ENCODE results near the gene GPR152. TPM values are rescaled to one million over a fixed set of nuclear protein-coding genes. Genes with fewer than 3 reads are reported as not detected.

Gene GPR152
- total RNA-seq, 1 experiment from 2014 or later = not detected

DNA sequence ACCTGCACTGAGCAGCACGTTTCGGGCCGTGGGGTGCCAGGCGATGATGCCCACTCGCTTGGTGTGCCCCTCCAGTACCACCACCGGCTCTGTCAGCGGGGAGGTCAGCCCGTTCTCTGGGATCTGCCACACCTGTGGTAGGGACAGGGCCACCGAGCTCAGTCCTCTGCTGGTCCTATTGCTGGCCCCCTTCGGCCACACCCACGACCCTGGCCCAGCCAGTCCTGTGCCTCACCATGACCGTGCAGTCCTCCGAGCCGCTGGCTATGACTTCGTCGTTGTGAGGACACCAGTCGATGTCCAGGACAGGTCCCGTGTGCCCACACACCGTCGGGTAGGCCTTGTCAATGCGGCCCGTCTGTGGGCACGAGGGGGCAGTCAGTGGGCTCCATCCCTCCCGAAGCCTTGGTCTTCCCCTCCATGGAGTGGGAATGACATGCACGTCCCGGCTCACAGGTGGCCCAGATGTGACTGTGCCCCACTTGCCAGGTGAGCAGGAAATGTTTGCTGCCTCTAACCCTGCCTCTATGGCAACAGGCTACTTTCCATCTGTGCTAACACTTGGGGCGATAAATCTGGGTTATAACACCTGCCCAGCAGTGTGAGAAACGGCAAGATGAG, 10.7 kb downstream of the GPR152 start:
- Histone ChIP-seq H3K4me2 (ENCODE audit: insufficient read depth, insufficient read length, low read length) (peak overlapping the region; percentile 79), H3K79me2 (ENCODE audit: insufficient read depth, low read length) (no peaks in the 10 kb centered on the region), H4K20me1 (ENCODE audit: control insufficient read depth, insufficient read depth, insufficient read length) (no peaks in the 10 kb centered on the region), H4K8ac (replicated peaks; ENCODE audit: insufficient read length, low read depth, low read length) (no peak overlapping the region), H3K14ac (ENCODE audit: insufficient read depth, low read length) (no peak overlapping the region), H3K27me3 (ENCODE audit: insufficient read depth, low read length) (no peaks in the 10 kb centered on the region), H3K23ac (ENCODE audit: insufficient read length, low read depth, low read length) (no peak overlapping the region), H2BK5ac (ENCODE audit: insufficient read length, low read length) (no peak overlapping the region), H2BK15ac (ENCODE audit: low read depth, low read length) (no peak overlapping the region), H2BK120ac (ENCODE audit: low read depth, low read length, poor library complexity, severe bottlenecking) (no peak overlapping the region), H2AK5ac (ENCODE audit: insufficient read length, low read length) (no peak overlapping the region), H3K9me3 (ENCODE audit: control insufficient read depth, low read depth, low read length) (no peaks in the 10 kb centered on the region), H2AFZ (ENCODE audit: low read length) (no peak overlapping the region), H2BK12ac (ENCODE audit: insufficient read length, low read depth, low read length) (no peak overlapping the region), H3K79me1 (ENCODE audit: insufficient read depth, low read depth, low read length, poor library complexity, severe bottlenecking) (no peaks in the 10 kb centered on the region), H3K18ac (ENCODE audit: insufficient read length, low read depth, low read length) (no peak overlapping the region), H3T11ph (ENCODE audit: low read length) (no peak overlapping the region), H2BK20ac (ENCODE audit: low read depth, low read length, poor library complexity, severe bottlenecking) (no peak overlapping the region), H3K9ac (ENCODE audit: extremely low read depth, insufficient read length, low read length) (no peak overlapping the region), H3K4ac (ENCODE audit: low read depth, low read length) (no peak overlapping the region), H3K4me1 (ENCODE audit: insufficient read depth, low read length) (no peaks in the 10 kb centered on the region), H3K56ac (ENCODE audit: insufficient read length, low read depth, low read length) (no peak overlapping the region), H3K27ac (ENCODE audit: insufficient read length, low read depth, low read length) (no peak overlapping the region), H3K23me2 (ENCODE audit: insufficient read length, low read depth, low read length, poor library complexity, severe bottlenecking) (peaks cover 4% of the 10 kb centered on the region), H4K91ac (ENCODE audit: insufficient read length, low read depth, low read length) (no peak overlapping the region), H4K5ac (ENCODE audit: insufficient read length, low read depth, low read length) (no peak overlapping the region)
- no CpG with 5 or more reads among the region's 28 CpGs for WGBS (ENCODE audit: extremely low coverage, insufficient read length, low lambda C conversion rate)
- Mint-ChIP-seq H3K27me3 (ENCODE audit: low read depth) (peaks cover 5% of the 10 kb centered on the region; the same call in 1 of the 2 replicates), H3K9me3 (no peaks in the 10 kb centered on the region), H3K27ac (no peak overlapping the region; a peak in 1 of 7 replicates), H3K4me1 (peaks cover 0 to 11% of the 10 kb centered on the region in 2 experiments; a peak in 3 of 4 replicates), H3K4me3 (peak overlapping the region; percentile 84 to 94), H3K36me3 (ENCODE audit: insufficient read depth in 1 of 3, low read depth in 3 of 3) (peaks cover 10 to 29% (median 28%) of the 10 kb centered on the region in 3 experiments; a peak in 5 of 7 replicates)
- DNase-seq = no peak
- TF ChIP-seq, protein P1, sequence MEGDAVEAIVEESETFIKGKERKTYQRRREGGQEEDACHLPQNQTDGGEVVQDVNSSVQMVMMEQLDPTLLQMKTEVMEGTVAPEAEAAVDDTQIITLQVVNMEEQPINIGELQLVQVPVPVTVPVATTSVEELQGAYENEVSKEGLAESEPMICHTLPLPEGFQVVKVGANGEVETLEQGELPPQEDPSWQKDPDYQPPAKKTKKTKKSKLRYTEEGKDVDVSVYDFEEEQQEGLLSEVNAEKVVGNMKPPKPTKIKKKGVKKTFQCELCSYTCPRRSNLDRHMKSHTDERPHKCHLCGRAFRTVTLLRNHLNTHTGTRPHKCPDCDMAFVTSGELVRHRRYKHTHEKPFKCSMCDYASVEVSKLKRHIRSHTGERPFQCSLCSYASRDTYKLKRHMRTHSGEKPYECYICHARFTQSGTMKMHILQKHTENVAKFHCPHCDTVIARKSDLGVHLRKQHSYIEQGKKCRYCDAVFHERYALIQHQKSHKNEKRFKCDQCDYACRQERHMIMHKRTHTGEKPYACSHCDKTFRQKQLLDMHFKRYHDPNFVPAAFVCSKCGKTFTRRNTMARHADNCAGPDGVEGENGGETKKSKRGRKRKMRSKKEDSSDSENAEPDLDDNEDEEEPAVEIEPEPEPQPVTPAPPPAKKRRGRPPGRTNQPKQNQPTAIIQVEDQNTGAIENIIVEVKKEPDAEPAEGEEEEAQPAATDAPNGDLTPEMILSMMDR (conservative IDR thresholded peaks at IDR 0.05) = no peak
